ENCODE results near the gene FUCA2. TPM values are rescaled to one million over a fixed set of nuclear protein-coding genes. Genes with fewer than 3 reads are reported as not detected.

Gene FUCA2
- total and polyA plus RNA-seq, 11 donors = 18.0 to 68.6 (median 34.8) TPM

DNA sequence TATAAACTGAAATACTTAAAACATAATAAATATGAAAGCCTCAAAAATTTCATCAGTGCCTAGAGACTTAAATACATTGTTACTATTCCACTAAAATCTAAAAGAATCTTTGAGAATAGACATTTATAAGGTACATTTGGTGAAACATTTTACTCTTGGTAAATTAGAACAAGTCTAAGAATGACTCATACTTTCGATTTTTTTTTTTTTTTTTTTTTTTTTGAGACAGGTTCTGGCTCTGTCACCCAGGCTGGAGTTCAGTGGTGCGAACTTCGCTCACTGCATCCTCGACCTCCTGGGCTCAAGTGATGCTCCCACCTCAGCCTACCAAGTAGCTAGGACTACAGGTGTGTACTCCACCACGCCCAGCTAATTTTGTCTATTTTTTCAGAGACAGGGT, 6.4 kb downstream of the FUCA2 start:
- WGBS, 4 donors = 92 to 94% (median 93%) methylated on average over 5 of the region's 5 CpGs

DNA sequence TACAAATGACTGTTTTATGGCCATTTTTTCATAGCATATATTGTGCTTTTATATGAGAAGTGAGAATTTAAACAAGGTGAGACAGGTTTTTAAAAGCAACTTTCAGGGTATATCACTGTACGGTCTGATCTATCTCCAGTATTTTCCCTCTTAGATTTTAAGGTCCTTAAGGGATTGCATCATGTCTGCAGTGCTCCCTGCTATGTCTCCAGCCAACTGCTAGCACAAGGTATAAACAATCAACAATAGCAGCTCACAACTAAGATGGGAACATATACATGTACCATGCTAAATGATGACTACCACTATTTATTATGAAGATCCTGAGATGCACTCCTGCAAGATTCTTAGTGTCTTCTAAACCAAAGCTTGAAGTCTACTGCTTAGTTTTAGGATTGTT, 7.2 kb downstream of the FUCA2 start:
- Histone ChIP-seq H3K9me3 (no peaks in the 10 kb centered on the region), H3K4me3 (no peak overlapping the region), H3K27ac (no peak overlapping the region), H3K36me3 (peaks cover 0 to 85% (median 78%) of the 10 kb centered on the region in 9 donors), H3K4me1 (peaks cover 0 to 9% (median 1%) of the 10 kb centered on the region in 12 donors), H3K27me3 (no peaks in the 10 kb centered on the region)
- WGBS, 4 donors = 77 to 90% (median 83%) methylated on average over 1 of the region's 1 CpG
- DNase-seq = no peak
- no peak for TF ChIP-seq POLR2A (IDR thresholded peaks at IDR 0.05)
- no peak for ATAC-seq
- intact Hi-C loops (cut with DNase I) = no loop called here

More for the DNA sequence above, 6.4 kb downstream of the FUCA2 start:
- Histone ChIP-seq H3K4me1 (peaks cover 0 to 16% (median 9%) of the 10 kb centered on the region in 12 donors), H3K27ac (no peak overlapping the region), H3K36me3 (peaks cover 0 to 78% (median 72%) of the 10 kb centered on the region in 9 donors), H3K9me3 (no peaks in the 10 kb centered on the region), H3K27me3 (no peaks in the 10 kb centered on the region), H3K4me3 (no peak overlapping the region)
- intact Hi-C loops (cut with DNase I) = no loop called here
- DNase-seq (no peak), ATAC-seq (no peak)
- TF ChIP-seq CTCF (IDR thresholded peaks at IDR 0.05) (no peak), POLR2A (IDR thresholded peaks at IDR 0.05) (no peak)

- no peaks in the 10 kb centered on the region for H3K27me3 ChIP-seq
- 82 to 88% (median 87%) methylated on average over 2 of the region's 2 CpGs for WGBS, 4 donors
- peaks cover 0 to 99% (median 86%) of the 10 kb centered on the region in 9 donors for H3K36me3 ChIP-seq
- intact Hi-C loops (cut with DNase I) = no loop called here
- no peak overlapping the region for H3K4me3 ChIP-seq
- H3K27ac ChIP-seq = no peak overlapping the region
- peak in 1 of 12 donors; percentile 7 for TF ChIP-seq CTCF (IDR thresholded peaks at IDR 0.05)
- TF ChIP-seq POLR2A (IDR thresholded peaks at IDR 0.05) = no peak
- DNase-seq (no peak), ATAC-seq (no peak)
- H3K9me3 ChIP-seq = no peaks in the 10 kb centered on the region
- H3K4me1 ChIP-seq = no peaks in the 10 kb centered on the region
Observed at GRCh38 chr6:143501851-143502250, 9.7 kb downstream of the FUCA2 start.

DNA sequence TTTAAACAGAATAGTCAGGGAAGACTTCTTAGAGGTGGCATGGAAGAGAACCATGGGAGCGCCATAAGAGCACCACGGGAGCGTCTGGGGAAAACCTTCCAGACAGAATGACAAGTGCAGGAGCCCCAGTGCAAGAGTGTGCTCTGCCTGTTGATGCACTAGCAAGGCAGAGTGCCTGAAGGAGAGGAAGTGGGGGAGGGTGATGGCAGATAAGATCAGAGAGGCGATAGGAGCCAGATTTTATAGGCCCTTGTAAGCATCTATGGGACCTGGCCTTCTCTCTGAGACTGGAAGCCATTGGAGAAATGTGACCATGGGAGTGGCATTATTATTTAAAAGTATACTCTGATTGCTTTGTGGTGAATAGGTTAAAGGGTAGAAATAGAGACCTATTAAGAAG, 13.1 kb downstream of the FUCA2 start:
- Histone ChIP-seq H3K4me1 (no peaks in the 10 kb centered on the region), H3K27me3 (no peaks in the 10 kb centered on the region), H3K9me3 (no peaks in the 10 kb centered on the region), H3K4me3 (no peak overlapping the region), H3K36me3 (peaks cover 3 to 100% (median 88%) of the 10 kb centered on the region in 9 donors), H3K27ac (no peak overlapping the region)
- DNase-seq = no peak
- WGBS, 4 donors = 84 to 89% (median 87%) methylated on average over 4 of the region's 4 CpGs
- intact Hi-C loops (cut with DNase I) = no loop called here
- TF ChIP-seq CTCF (IDR thresholded peaks at IDR 0.05) (no peak), POLR2A (IDR thresholded peaks at IDR 0.05) (no peak)
- ATAC-seq = peak in 1 of 4 donors; percentile 27

DNA sequence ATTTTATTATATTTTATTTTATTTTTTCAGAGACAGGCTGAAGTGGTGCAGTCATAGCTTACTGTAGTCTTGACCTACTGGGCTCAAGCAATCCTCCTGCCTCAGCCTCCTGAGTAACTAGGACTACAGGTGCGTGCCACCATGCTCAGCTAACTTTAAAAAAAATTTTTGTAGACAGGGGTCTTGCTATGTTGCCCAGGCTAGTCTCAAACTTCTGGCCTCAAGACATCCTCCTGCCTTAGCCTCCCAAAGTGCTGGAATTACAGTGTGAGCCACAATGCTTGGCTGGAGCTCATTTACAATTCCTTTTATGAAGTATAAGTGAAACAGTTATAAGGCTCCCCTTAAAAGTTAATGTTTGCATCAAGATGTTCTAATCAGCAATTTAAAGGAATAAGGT, 14.5 kb downstream of the FUCA2 start:
- H3K4me1 ChIP-seq = no peaks in the 10 kb centered on the region
- peaks cover 3 to 91% (median 81%) of the 10 kb centered on the region in 9 donors for H3K36me3 ChIP-seq
- no peaks in the 10 kb centered on the region for H3K27me3 ChIP-seq
- 98 to 100% (median 99%) methylated on average over 1 of the region's 1 CpG for WGBS, 4 donors
- TF ChIP-seq CTCF (IDR thresholded peaks at IDR 0.05) (no peak), POLR2A (IDR thresholded peaks at IDR 0.05) (no peak)
- H3K27ac ChIP-seq = no peak overlapping the region
- H3K4me3 ChIP-seq = no peak overlapping the region
- no peak for ATAC-seq
- H3K9me3 ChIP-seq = no peaks in the 10 kb centered on the region
- DNase-seq = no peak
- intact Hi-C loops (cut with DNase I) = no loop called here
